GM12878 (cell line): ENCODE data around the gene NMT1. TPM values are rescaled to one million over a fixed set of nuclear protein-coding genes. Genes with fewer than 3 reads are reported as not detected.

Source experiments
- ATAC-seq: fragments of 200-7000 bp; cut with Tn5 transposase; 3 replicates; pipeline ENCODE4 v1.9.1; 2020; ENCODE audit warnings: mild to moderate bottlenecking, moderate library complexity
- BruUV-seq: library from RNA; stranded (reverse); fragments of 400-500 nt; replicated peaks from 2 replicates; lab custom pipeline; 2021; lab: Mats Ljungman, UMichigan
- CTCF ChIA-PET: fragments of 300-600 bp; sonication (Branson Sonifier 250); formaldehyde crosslinking; extraction: SDS; loops from one replicate; lab custom pipeline; 2021; ENCODE audit warnings: inconsistent platforms; lab: Yijun Ruan, JAX
- POLR2A ChIA-PET: fragments of 350-600 bp; formaldehyde crosslinking; extraction: SDS; loops from one replicate; lab custom pipeline; 2021; ENCODE audit warnings: inconsistent platforms; lab: Charles Lee
- RAD21 ChIA-PET: fragments of 300-600 bp; sonication (Branson Sonifier 250); formaldehyde crosslinking; loops from one replicate; lab custom pipeline; 2023; ENCODE audit warnings: antibody characterized with exemption; ENCODE audit not compliant: unreplicated experiment; lab: Charles Lee
- SMC1A ChIA-PET: fragments of 300-600 bp; sonication (Branson Sonifier 250); formaldehyde crosslinking; loops from one replicate; lab custom pipeline; 2023; ENCODE audit not compliant: unreplicated experiment, uncharacterized antibody; lab: Charles Lee
- DNase-seq: peaks from one replicate; pipeline ENCODE4 v3.0.0-alpha.2; 2011; ENCODE audit warnings: low read depth, low spot score
- FAIRE-seq: peaks from 3 replicates; lab custom pipeline; 2011; peaks lifted over from hg19 to GRCh38; lab: Jason Lieb, UNC
- H2AFZ ChIP-seq: 2 replicates; pipeline ENCODE4 v1.6.0; 2011; ENCODE audit warnings: low read depth, low read length, control low read depth; ENCODE audit not compliant: control insufficient read depth
- H3K27ac ChIP-seq: 2 replicates; pipeline ENCODE4 v1.5.1; 2011; ENCODE audit warnings: control low read depth; ENCODE audit not compliant: control insufficient read depth, insufficient read depth
- H3K27me3 ChIP-seq, 2 experiments: replicated peaks in 1 of 2; 2 replicates each; pipeline versions ENCODE4 v1.6.0 to v1.6.1; 2011; ENCODE audit warnings: low read length in 1 of 2; ENCODE audit not compliant: control insufficient read depth in 2 of 2, insufficient read depth in 2 of 2
- H3K36me3 ChIP-seq, 2 experiments: 2 replicates each; pipeline ENCODE4 v1.5.1; 2011; ENCODE audit warnings: low read length in 1 of 2; ENCODE audit not compliant: control insufficient read depth in 2 of 2, insufficient read depth in 2 of 2
- H3K4me1 ChIP-seq: 2 replicates; pipeline ENCODE4 v1.6.1; 2011; ENCODE audit warnings: mild to moderate bottlenecking, low read length, moderate library complexity, mixed read lengths; ENCODE audit not compliant: control insufficient read depth, insufficient read depth
- H3K4me2 ChIP-seq: 2 replicates; pipeline ENCODE4 v1.6.0; 2011; ENCODE audit warnings: control low read depth; ENCODE audit not compliant: control insufficient read depth, insufficient read depth
- H3K4me3 ChIP-seq: fragments of 200-600 bp; sonication (generic); 2 replicates; pipeline ENCODE4 v1.5.1; 2016
- H3K79me2 ChIP-seq: 2 replicates; pipeline ENCODE4 v1.6.0; 2011; ENCODE audit warnings: low read length; ENCODE audit not compliant: control insufficient read depth, insufficient read depth
- H3K9ac ChIP-seq: 2 replicates; pipeline ENCODE4 v1.8.0; 2011; ENCODE audit warnings: low read length, control low read depth, mixed read lengths; ENCODE audit not compliant: control insufficient read depth, insufficient read depth
- H3K9me3 ChIP-seq: replicated peaks from 3 replicates; pipeline ENCODE4 v1.5.1; 2011; ENCODE audit warnings: mild to moderate bottlenecking, low read length; ENCODE audit not compliant: control insufficient read depth, insufficient read depth
- H4K20me1 ChIP-seq: 2 replicates; pipeline ENCODE4 v1.6.0; 2011; ENCODE audit not compliant: control insufficient read depth, insufficient read depth
- BHLHE40 ChIP-seq, 2 experiments: fragments of 450-650 bp in 1 of 2; IDR thresholded peaks; 2 replicates each; pipeline ENCODE4 v1.6.1; 2011 to 2017; ENCODE audit warnings: low read depth in 2 of 2, borderline replicate concordance in 1 of 2, improper control_type of control experiment in 1 of 2, low read length in 1 of 2, mild to moderate bottlenecking in 1 of 2
- IKZF1 ChIP-seq: fragments of 450-650 bp; conservative IDR thresholded peaks from 2 replicates; pipeline ENCODE4 v1.6.1; 2017; ENCODE audit warnings: antibody characterized with exemption, mild to moderate bottlenecking
- MEF2B ChIP-seq: fragments of 450-650 bp; IDR thresholded peaks from 2 replicates; pipeline ENCODE4 v1.6.1; 2018; ENCODE audit warnings: mild to moderate bottlenecking, moderate library complexity; ENCODE audit not compliant: partially characterized antibody, poor library complexity, severe bottlenecking
- MTA2 ChIP-seq: fragments of 450-650 bp; IDR thresholded peaks from 2 replicates; pipeline ENCODE4 v1.6.1; 2016; ENCODE audit warnings: low read depth, mild to moderate bottlenecking, moderate library complexity
- NFYB ChIP-seq: IDR thresholded peaks from 2 replicates; pipeline ENCODE4 v1.6.1; 2011; ENCODE audit warnings: low read depth, mild to moderate bottlenecking, low read length, improper control_type of control experiment, moderate library complexity; ENCODE audit not compliant: insufficient read depth
- SIN3A ChIP-seq: IDR thresholded peaks from 2 replicates; pipeline ENCODE4 v1.6.1; 2012; ENCODE audit warnings: low read depth, low read length, improper control_type of control experiment
- WGBS: methylation state at CpG from one replicate; pipeline ENCODE4 v1.1.6; 2016; ENCODE audit warnings: low lambda C conversion rate; ENCODE audit not compliant: insufficient replicate concordance, insufficient coverage; ENCODE audit errors: missing lambda C conversion rate; 5-methylcytosine and 5-hydroxymethylcytosine counted together
- in situ Hi-C: fragments of 300-500 bp; cut with MboI; formaldehyde crosslinking; loops from 9 replicates; pipeline ENCODE4 v1.14.3; 2018; ENCODE audit warnings: mixed read lengths
- intact Hi-C: fragments of 100-400 bp; cut with micrococcal nuclease; formaldehyde crosslinking; loops from one replicate; pipeline ENCODE4 v1.14.2; 2022; ENCODE audit not compliant: unreplicated experiment
- polyA plus RNA-seq, 11 experiments: library from polyadenylated mRNA; depleted of rRNA in 4 of 11; unstranded in 6 of 11; stranded (reverse) in 5 of 11; fragments of >200 nt; fragmentation: Nextera tagmentation in 4 of 11; fragmentation: Illumina TruSeq in 1 of 11; extraction: Ambion mirVana in 4 of 11; extraction: Trizol in 1 of 11; gene quantifications; 1 replicate in 1 of 11; 2 replicates in 10 of 11; pipeline versions ENCODE4 v1.2.1 to v1.2.3, GENCODE V29; 2011 to 2016; ENCODE audit warnings: inconsistent platforms in 2 of 11, missing spikeins in 2 of 11, low read depth in 1 of 11
- total RNA-seq, 4 experiments: library from RNA; depleted of rRNA in 3 of 4; stranded (reverse); fragments of >200 nt in 3 of 4; fragmentation: Illumina TruSeq in 1 of 4; extraction: Trizol in 1 of 4; gene quantifications; 2 replicates each; pipeline versions ENCODE4 v1.2.1 to v1.2.3, GENCODE V29; 2013 to 2021
- TF ChIP-seq, protein P1 (sequence below): fragments of 450-650 bp; IDR thresholded peaks from 2 replicates; pipeline ENCODE4 v1.6.1; 2017; ENCODE audit warnings: mild to moderate bottlenecking, moderate library complexity
- TF ChIP-seq, protein P2 (sequence below): IDR thresholded peaks from 2 replicates; pipeline ENCODE4 v1.6.1; 2012; ENCODE audit warnings: improper control_type of control experiment, low read depth, low read length; ENCODE audit not compliant: insufficient replicate concordance
- TF ChIP-seq, protein P3 (sequence below): fragments of 450-650 bp; IDR thresholded peaks from 2 replicates; pipeline ENCODE4 v1.6.1; 2017; ENCODE audit warnings: low read depth, mild to moderate bottlenecking, moderate library complexity

The NMT1 gene
- total and polyA plus RNA-seq, 10 of the 15 experiments (the other 5 are each of a cell fraction or from before 2014, with no cell fraction given) = 96.7 to 395 (median 222) TPM

DNA sequence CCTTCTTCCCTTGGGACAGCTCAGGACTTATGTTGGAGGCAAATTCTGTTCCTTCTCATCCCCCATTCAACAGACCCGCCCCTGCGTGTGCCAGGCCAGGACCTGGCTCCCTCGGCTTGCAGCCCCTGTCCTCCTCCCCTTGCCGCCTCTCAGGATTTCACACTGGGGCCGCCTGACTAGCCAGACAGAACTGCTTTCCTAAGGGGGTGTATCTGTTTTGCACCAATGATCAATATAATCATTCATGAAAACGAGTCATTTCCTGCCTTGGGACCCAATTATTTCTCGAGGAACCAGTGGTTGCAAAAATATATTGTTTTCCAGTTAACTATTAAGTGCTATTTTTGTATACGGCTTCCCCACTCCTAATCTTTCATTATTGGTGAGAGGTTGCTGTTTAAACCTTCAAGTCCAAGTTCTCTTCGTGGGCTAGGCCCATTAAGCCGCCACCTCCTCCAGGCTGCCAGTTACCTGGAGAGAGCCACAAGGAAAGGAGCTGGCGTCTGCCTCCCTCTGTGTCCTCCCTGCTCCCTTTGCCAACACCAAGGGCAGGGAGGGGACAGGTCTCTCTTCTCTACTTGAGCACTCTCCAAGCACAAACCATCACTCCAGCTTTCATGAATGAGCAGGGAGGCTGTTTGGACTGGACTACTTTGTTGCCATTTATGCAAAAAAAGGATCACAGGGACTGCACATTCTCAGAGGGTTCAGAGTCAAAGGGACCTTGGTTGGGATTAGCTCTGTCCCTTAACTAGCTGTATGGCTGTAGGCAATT is 18.6 kb upstream of the NMT1 start:
- peaks cover 8% of the 10 kb centered on the region for H3K4me1 ChIP-seq
- ChIA-PET CTCF (interaction anchor here (0.6 to 1.6 kb wide), 6 partner anchors 13 to 122 kb away, joined by 3 to 4 read pairs (median 3); partner anchors contain the start of gene NMT1), POLR2A (interaction anchor here (0.5 to 2.3 kb wide), 8 partner anchors 8 to 545 kb away, joined by 3 to 12 read pairs (median 6); partner anchors contain the start of genes DCAKD and NMT1), SMC1A (interaction anchor here (0.9 to 2.1 kb wide), 8 partner anchors 9 to 122 kb away, joined by 3 to 7 read pairs (median 4); partner anchors contain the start of gene ACBD4), RAD21 (interaction anchor here (0.9 to 1.9 kb wide), 7 partner anchors 8 to 107 kb away, joined by 3 to 6 read pairs (median 5); partner anchors contain the start of gene DCAKD)
- ATAC-seq (peak; percentile 62), FAIRE-seq (no peak), DNase-seq (no peak)
- in situ Hi-C loops (no loop called here), intact Hi-C loops (no loop called here)
- peak overlapping the region; percentile 56 for H3K27ac ChIP-seq
- H3K4me3 ChIP-seq = no peak overlapping the region
- no peak overlapping the region for H3K9ac ChIP-seq
- no TSS peak for BruUV-seq
- H3K4me2 ChIP-seq = no peak overlapping the region; the same call in 1 of the 2 replicates
- no peaks in the 10 kb centered on the region for H4K20me1 ChIP-seq
- WGBS = 68% methylated on average over 11 of the region's 11 CpGs
- no peak overlapping the region for H2AFZ ChIP-seq
- H3K9me3 ChIP-seq = no peaks in the 10 kb centered on the region
- peaks cover 33% of the 10 kb centered on the region for H3K79me2 ChIP-seq
- no peaks in the 10 kb centered on the region for H3K27me3 ChIP-seq
- peaks cover 0 to 1% of the 10 kb centered on the region in 2 experiments; a peak in 1 of 4 replicates for H3K36me3 ChIP-seq
- TF ChIP-seq MEF2B (peak; percentile 61), MTA2 (peak; percentile 48), BHLHE40 (IDR thresholded peaks at IDR 0.05; ENCODE audit: borderline replicate concordance in 1 of 2, low read depth in 2 of 2, low read length in 1 of 2) (peak in 1 of 2 experiments; percentile 15; a peak in 1 of 4 replicates), SIN3A (no peak), IKZF1 (peak; percentile 50), NFYB (0 out of 2 replicates have a peak, but pooled peaks have one; percentile 13)
- TF ChIP-seq, protein P1, sequence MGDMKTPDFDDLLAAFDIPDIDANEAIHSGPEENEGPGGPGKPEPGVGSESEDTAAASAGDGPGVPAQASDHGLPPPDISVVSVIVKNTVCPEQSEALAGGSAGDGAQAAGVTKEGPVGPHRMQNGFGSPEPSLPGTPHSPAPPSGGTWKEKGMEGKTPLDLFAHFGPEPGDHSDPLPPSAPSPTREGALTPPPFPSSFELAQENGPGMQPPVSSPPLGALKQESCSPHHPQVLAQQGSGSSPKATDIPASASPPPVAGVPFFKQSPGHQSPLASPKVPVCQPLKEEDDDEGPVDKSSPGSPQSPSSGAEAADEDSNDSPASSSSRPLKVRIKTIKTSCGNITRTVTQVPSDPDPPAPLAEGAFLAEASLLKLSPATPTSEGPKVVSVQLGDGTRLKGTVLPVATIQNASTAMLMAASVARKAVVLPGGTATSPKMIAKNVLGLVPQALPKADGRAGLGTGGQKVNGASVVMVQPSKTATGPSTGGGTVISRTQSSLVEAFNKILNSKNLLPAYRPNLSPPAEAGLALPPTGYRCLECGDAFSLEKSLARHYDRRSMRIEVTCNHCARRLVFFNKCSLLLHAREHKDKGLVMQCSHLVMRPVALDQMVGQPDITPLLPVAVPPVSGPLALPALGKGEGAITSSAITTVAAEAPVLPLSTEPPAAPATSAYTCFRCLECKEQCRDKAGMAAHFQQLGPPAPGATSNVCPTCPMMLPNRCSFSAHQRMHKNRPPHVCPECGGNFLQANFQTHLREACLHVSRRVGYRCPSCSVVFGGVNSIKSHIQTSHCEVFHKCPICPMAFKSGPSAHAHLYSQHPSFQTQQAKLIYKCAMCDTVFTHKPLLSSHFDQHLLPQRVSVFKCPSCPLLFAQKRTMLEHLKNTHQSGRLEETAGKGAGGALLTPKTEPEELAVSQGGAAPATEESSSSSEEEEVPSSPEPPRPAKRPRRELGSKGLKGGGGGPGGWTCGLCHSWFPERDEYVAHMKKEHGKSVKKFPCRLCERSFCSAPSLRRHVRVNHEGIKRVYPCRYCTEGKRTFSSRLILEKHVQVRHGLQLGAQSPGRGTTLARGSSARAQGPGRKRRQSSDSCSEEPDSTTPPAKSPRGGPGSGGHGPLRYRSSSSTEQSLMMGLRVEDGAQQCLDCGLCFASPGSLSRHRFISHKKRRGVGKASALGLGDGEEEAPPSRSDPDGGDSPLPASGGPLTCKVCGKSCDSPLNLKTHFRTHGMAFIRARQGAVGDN = 0 out of 2 replicates have a peak, but pooled peaks have one; percentile 1
- TF ChIP-seq, protein P2, sequence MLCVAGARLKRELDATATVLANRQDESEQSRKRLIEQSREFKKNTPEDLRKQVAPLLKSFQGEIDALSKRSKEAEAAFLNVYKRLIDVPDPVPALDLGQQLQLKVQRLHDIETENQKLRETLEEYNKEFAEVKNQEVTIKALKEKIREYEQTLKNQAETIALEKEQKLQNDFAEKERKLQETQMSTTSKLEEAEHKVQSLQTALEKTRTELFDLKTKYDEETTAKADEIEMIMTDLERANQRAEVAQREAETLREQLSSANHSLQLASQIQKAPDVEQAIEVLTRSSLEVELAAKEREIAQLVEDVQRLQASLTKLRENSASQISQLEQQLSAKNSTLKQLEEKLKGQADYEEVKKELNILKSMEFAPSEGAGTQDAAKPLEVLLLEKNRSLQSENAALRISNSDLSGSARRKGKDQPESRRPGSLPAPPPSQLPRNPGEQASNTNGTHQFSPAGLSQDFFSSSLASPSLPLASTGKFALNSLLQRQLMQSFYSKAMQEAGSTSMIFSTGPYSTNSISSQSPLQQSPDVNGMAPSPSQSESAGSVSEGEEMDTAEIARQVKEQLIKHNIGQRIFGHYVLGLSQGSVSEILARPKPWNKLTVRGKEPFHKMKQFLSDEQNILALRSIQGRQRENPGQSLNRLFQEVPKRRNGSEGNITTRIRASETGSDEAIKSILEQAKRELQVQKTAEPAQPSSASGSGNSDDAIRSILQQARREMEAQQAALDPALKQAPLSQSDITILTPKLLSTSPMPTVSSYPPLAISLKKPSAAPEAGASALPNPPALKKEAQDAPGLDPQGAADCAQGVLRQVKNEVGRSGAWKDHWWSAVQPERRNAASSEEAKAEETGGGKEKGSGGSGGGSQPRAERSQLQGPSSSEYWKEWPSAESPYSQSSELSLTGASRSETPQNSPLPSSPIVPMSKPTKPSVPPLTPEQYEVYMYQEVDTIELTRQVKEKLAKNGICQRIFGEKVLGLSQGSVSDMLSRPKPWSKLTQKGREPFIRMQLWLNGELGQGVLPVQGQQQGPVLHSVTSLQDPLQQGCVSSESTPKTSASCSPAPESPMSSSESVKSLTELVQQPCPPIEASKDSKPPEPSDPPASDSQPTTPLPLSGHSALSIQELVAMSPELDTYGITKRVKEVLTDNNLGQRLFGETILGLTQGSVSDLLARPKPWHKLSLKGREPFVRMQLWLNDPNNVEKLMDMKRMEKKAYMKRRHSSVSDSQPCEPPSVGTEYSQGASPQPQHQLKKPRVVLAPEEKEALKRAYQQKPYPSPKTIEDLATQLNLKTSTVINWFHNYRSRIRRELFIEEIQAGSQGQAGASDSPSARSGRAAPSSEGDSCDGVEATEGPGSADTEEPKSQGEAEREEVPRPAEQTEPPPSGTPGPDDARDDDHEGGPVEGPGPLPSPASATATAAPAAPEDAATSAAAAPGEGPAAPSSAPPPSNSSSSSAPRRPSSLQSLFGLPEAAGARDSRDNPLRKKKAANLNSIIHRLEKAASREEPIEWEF = peak; percentile 82
- TF ChIP-seq, protein P3, sequence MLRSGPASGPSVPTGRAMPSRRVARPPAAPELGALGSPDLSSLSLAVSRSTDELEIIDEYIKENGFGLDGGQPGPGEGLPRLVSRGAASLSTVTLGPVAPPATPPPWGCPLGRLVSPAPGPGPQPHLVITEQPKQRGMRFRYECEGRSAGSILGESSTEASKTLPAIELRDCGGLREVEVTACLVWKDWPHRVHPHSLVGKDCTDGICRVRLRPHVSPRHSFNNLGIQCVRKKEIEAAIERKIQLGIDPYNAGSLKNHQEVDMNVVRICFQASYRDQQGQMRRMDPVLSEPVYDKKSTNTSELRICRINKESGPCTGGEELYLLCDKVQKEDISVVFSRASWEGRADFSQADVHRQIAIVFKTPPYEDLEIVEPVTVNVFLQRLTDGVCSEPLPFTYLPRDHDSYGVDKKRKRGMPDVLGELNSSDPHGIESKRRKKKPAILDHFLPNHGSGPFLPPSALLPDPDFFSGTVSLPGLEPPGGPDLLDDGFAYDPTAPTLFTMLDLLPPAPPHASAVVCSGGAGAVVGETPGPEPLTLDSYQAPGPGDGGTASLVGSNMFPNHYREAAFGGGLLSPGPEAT = 0 out of 2 replicates have a peak, but pooled peaks have one; percentile 19
